HepG2 (cell line): ENCODE data around the gene RSPRY1. TPM values are rescaled to one million over a fixed set of nuclear protein-coding genes. Genes with fewer than 3 reads are reported as not detected.

Source experiments
- ATAC-seq: fragments of 200-7000 bp; cut with Tn5 transposase; 3 replicates; pipeline ENCODE4 v1.9.1; 2020; ENCODE audit warnings: mild to moderate bottlenecking, moderate library complexity
- BruUV-seq: library from RNA; stranded (reverse); fragments of 400-500 nt; replicated peaks from 2 replicates; lab custom pipeline; 2021; lab: Mats Ljungman, UMichigan
- CTCF ChIA-PET: fragments of 300-600 bp; formaldehyde crosslinking; extraction: SDS; loops from one replicate; lab custom pipeline; 2021; ENCODE audit warnings: low total read pairs, inconsistent platforms, low intra/inter-chr PET ratio; lab: Yijun Ruan, JAX
- POLR2A ChIA-PET: fragments of 350-600 bp; sonication (Branson Sonifier 250); formaldehyde crosslinking; loops from one replicate; lab custom pipeline; 2020; ENCODE audit warnings: antibody characterized with exemption, inconsistent platforms; lab: Yijun Ruan, JAX
- DNase-seq: peaks from one replicate; pipeline ENCODE4 v3.0.0-alpha.2; 2015; ENCODE audit warnings: low spot score
- FAIRE-seq: peaks from 3 replicates; lab custom pipeline; 2011; peaks lifted over from hg19 to GRCh38; lab: Jason Lieb, UNC
- H2AFZ ChIP-seq: one replicate; pipeline ENCODE4 v1.6.1; 2011; ENCODE audit warnings: low read length, inconsistent platforms
- H3K27ac ChIP-seq: fragments of 300-600 bp; 3 replicates; pipeline ENCODE4 v1.8.0; 2011; ENCODE audit warnings: mixed run types, mild to moderate bottlenecking, mixed read lengths, low read length, inconsistent platforms; ENCODE audit not compliant: insufficient read depth; ENCODE audit errors: extremely low read length
- H3K27me3 ChIP-seq, 2 experiments: fragments of 200-600 bp in 1 of 2; 2 replicates in 1 of 2; 3 replicates in 1 of 2; pipeline versions ENCODE4 v1.6.0 to v1.8.0; 2011; ENCODE audit warnings: low read length in 2 of 2, mild to moderate bottlenecking in 2 of 2, moderate library complexity in 2 of 2, inconsistent platforms in 1 of 2; ENCODE audit not compliant: insufficient read depth in 2 of 2, control insufficient read depth in 1 of 2
- H3K36me3 ChIP-seq, 2 experiments: fragments of 200-600 bp in 1 of 2; replicated peaks in 1 of 2; 2 replicates in 1 of 2; 3 replicates in 1 of 2; pipeline versions ENCODE4 v1.5.1 to v1.8.0; 2011; ENCODE audit warnings: low read length in 2 of 2, inconsistent platforms in 1 of 2; ENCODE audit not compliant: insufficient read depth in 2 of 2, control insufficient read depth in 1 of 2
- H3K4me1 ChIP-seq: 2 replicates; pipeline ENCODE4 v1.5.1; 2012; ENCODE audit warnings: low read length, inconsistent platforms; ENCODE audit not compliant: insufficient read depth
- H3K4me2 ChIP-seq: 2 replicates; pipeline ENCODE4 v1.6.0; 2011; ENCODE audit warnings: low read depth, low read length, inconsistent platforms
- H3K4me3 ChIP-seq, 3 experiments: fragments of 200-600 bp in 1 of 3; sonication (generic), shearing (Covaris generic) in 1 of 3; replicated peaks in 1 of 3; 2 replicates each; pipeline ENCODE4 v1.5.1; 2011 to 2016; ENCODE audit warnings: low read length in 3 of 3, inconsistent platforms in 2 of 3, low read depth in 2 of 3, mild to moderate bottlenecking in 2 of 3, control low read depth in 1 of 3, mixed read lengths in 1 of 3; ENCODE audit not compliant: insufficient read depth in 1 of 3
- H3K79me2 ChIP-seq: one replicate; pipeline ENCODE4 v1.6.1; 2011; ENCODE audit warnings: low read length, inconsistent platforms; ENCODE audit not compliant: insufficient read depth
- H3K9ac ChIP-seq: 2 replicates; pipeline ENCODE4 v1.6.0; 2011; ENCODE audit warnings: mild to moderate bottlenecking, low read depth, low read length, inconsistent platforms; ENCODE audit not compliant: insufficient read depth
- H3K9me3 ChIP-seq: 2 replicates; pipeline ENCODE4 v1.5.1; 2012; ENCODE audit warnings: mild to moderate bottlenecking, low read length
- H4K20me1 ChIP-seq: 2 replicates; pipeline ENCODE4 v1.6.0; 2011; ENCODE audit warnings: inconsistent platforms, mild to moderate bottlenecking, low read length, moderate library complexity; ENCODE audit not compliant: insufficient read depth
- CEBPB ChIP-seq: IDR thresholded peaks from 2 replicates; pipeline ENCODE4 v1.6.1; 2011; ENCODE audit warnings: low read depth, low read length, improper control_type of control experiment, borderline replicate concordance
- HNRNPUL1 ChIP-seq: fragments of 200-400 bp; formaldehyde crosslinking; IDR thresholded peaks from 2 replicates; pipeline ENCODE4 v1.6.1; 2017; ENCODE audit warnings: low read depth, mild to moderate bottlenecking, low read length, moderate library complexity
- MEF2D ChIP-seq: sonication (generic); formaldehyde crosslinking; IDR thresholded peaks from 2 replicates; pipeline ENCODE4 v1.5.1; 2020; ENCODE audit warnings: mild to moderate bottlenecking, missing genetic modification reagents
- MTA1 ChIP-seq: sonication (generic); formaldehyde crosslinking; IDR thresholded peaks from 2 replicates; pipeline ENCODE4 v1.4.0; 2020; ENCODE audit warnings: missing genetic modification reagents, mild to moderate bottlenecking, borderline replicate concordance
- SAFB2 ChIP-seq: sonication (generic); formaldehyde crosslinking; IDR thresholded peaks from 2 replicates; pipeline ENCODE4 v1.5.1; 2020; ENCODE audit warnings: missing genetic modification reagents, low read depth, mild to moderate bottlenecking, borderline replicate concordance
- ZFY ChIP-seq: sonication (generic); formaldehyde crosslinking; IDR thresholded peaks from 2 replicates; pipeline ENCODE4 v1.4.0; 2020; ENCODE audit warnings: missing genetic modification reagents
- ZNF180 ChIP-seq: sonication (generic); formaldehyde crosslinking; IDR thresholded peaks from 2 replicates; pipeline ENCODE4 v1.4.0; 2020; ENCODE audit warnings: low read depth, missing genetic modification reagents, borderline replicate concordance
- ZNF30 ChIP-seq: sonication (generic); formaldehyde crosslinking; IDR thresholded peaks from 2 replicates; pipeline ENCODE4 v1.5.0; 2020; ENCODE audit warnings: mild to moderate bottlenecking, missing genetic modification reagents
- ZNF329 ChIP-seq: sonication (generic); formaldehyde crosslinking; IDR thresholded peaks from 2 replicates; pipeline ENCODE4 v1.9.0; 2021; ENCODE audit warnings: low read depth, mild to moderate bottlenecking, missing genetic modification reagents
- ZNF605 ChIP-seq: sonication (generic); formaldehyde crosslinking; IDR thresholded peaks from 2 replicates; pipeline ENCODE4 v1.8.0; 2022; ENCODE audit warnings: mild to moderate bottlenecking, missing genetic modification reagents
- WGBS: methylation state at CpG from one replicate; pipeline ENCODE4 v1.1.6; 2017; ENCODE audit warnings: low lambda C conversion rate; 5-methylcytosine and 5-hydroxymethylcytosine counted together
- in situ Hi-C: cut with HindIII; loops from 2 replicates; pipeline ENCODE4 v1.10.0; 2017; ENCODE audit warnings: low pct_unique_long_range_greater_than_20kb; ENCODE audit not compliant: extremely low pct_ligation_motif_present
- intact Hi-C: fragments of 100-400 bp; cut with micrococcal nuclease; formaldehyde crosslinking; loops from one replicate; pipeline ENCODE4 v1.10.0; 2022; ENCODE audit not compliant: unreplicated experiment
- polyA plus RNA-seq, 8 experiments: library from polyadenylated mRNA; depleted of rRNA in 3 of 8; stranded (reverse) in 7 of 8; unstranded in 1 of 8; fragments of >200 nt; fragmentation: Illumina TruSeq in 4 of 8; extraction: Trizol in 4 of 8; gene quantifications; 2 replicates each; pipeline versions ENCODE4 v1.2.1 to v1.2.3, GENCODE V29; 2011 to 2016; ENCODE audit warnings: low read depth in 4 of 8, missing spikeins in 1 of 8, mixed read lengths in 1 of 8; ENCODE audit not compliant: insufficient read depth in 1 of 8
- total RNA-seq, 5 experiments: library from RNA; depleted of rRNA; stranded (reverse); fragments of >200 nt; fragmentation: Illumina TruSeq; extraction: Trizol; gene quantifications; 2 replicates each; pipeline ENCODE4 v1.2.3, GENCODE V29; 2016; ENCODE audit warnings: low read depth in 1 of 5
- TF ChIP-seq, protein P1 (sequence below): sonication (generic); formaldehyde crosslinking; IDR thresholded peaks from 2 replicates; pipeline ENCODE4 v1.8.1; 2022; ENCODE audit warnings: low read depth, mild to moderate bottlenecking, missing genetic modification reagents
- TF ChIP-seq, protein P2 (sequence below): sonication (generic); formaldehyde crosslinking; IDR thresholded peaks from 2 replicates; pipeline ENCODE4 v1.8.1; 2023; ENCODE audit warnings: missing genetic modification reagents, inconsistent platforms, borderline replicate concordance
- TF ChIP-seq, protein P3 (sequence below): sonication (generic); formaldehyde crosslinking; IDR thresholded peaks from 2 replicates; pipeline ENCODE4 v1.4.0; 2020; ENCODE audit warnings: missing genetic modification reagents
- TF ChIP-seq, protein P4 (sequence below): sonication (generic); formaldehyde crosslinking; IDR thresholded peaks from 2 replicates; pipeline ENCODE4 v1.8.1; 2023; ENCODE audit warnings: missing genetic modification reagents, mild to moderate bottlenecking, borderline replicate concordance

Gene RSPRY1
- total and polyA plus RNA-seq, 2 of the 13 experiments (the other 11 are each of a cell fraction or from before 2014, with no cell fraction given): 53.4 to 61.0 TPM

DNA sequence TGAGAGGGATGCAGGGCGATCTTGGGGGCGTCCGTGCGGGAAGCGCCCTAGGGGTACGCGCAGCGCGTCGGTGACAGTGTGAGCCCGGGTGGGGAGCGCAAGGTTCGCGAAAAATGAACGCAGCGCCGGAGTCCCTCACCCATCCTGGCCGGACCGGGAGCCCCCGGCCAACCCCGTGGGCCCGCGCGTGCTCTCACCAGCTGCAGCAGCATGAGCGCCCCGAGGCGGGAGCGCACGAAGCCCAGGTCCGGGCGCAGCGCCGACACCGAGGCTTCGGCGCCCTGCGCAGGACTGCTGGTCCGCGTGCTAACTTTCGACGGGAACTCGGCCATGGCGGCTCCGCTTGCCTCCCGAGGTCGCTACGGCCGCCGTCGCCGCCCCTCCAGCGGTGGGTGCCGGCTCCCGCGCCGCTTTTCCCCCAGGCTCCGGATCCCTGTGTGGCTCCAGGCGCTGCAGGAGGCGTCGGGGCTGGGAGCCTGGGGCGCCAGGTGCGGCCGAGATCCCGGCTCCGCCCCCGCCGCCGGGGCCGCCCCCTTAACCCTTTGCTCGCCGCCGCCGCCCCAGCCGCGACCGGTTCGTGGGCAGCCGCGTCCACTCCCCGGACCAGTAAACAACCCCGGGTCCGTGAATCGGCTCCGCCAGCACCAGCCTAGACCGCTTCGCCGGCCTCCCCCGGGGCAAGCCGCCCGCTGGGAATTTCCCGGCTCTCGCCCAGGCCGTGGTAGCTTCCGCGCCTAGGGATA is 98.3 kb downstream of the RSPRY1 start, which contains the start of gene PLLP:
Gene PLLP, minus strand, starts transcription at position 464 of the 743 bp plus-strand sequence. Its CDS starts 132 bp downstream, at position 332.
- H2AFZ ChIP-seq: peak within 1 kb of the TSS; percentile 1
- DNase-seq (no peak), ATAC-seq (peak; percentile 68), FAIRE-seq (no peak)
- H3K36me3 ChIP-seq: no peaks in the 10 kb centered on the region
- POLR2A ChIA-PET: interaction anchor here (2.3 to 3.1 kb wide), 2 partner anchors 39 to 88 kb away, joined by 8 to 14 read pairs; partner anchors contain the start of genes ARL2BP and CX3CL1
- H3K9ac ChIP-seq: peak within 1 kb of the TSS; percentile 78
- 16% methylated on average over 47 of the region's 95 CpGs for WGBS
- H4K20me1 ChIP-seq: no peaks in the 10 kb centered on the region
- CTCF ChIA-PET: no interaction called here
- peak within 1 kb of the TSS; percentile 89 for H3K4me2 ChIP-seq
- H3K27ac ChIP-seq: peak within 1 kb of the TSS; percentile 76
- in situ Hi-C loops (loop anchor here (5.0 kb wide), 1 partner anchor 97 kb away; the partner anchor contains the start of genes PSME3IP1 and RSPRY1), intact Hi-C loops (loop anchor here (5.0 kb wide), 2 partner anchors 97 to 202 kb away; partner anchors contain the start of genes PSME3IP1 and RSPRY1)
- peaks cover 36% of the 10 kb centered on the region for H3K79me2 ChIP-seq
- H3K27me3 ChIP-seq: peaks cover 1 to 6% of the 10 kb centered on the region in 2 experiments; a peak in 1 of 5 replicates
- H3K9me3 ChIP-seq: no peaks in the 10 kb centered on the region
- peak within 1 kb of the TSS; percentile 75 to 91 (median 78) for H3K4me3 ChIP-seq
- BruUV-seq: no TSS peak
- peaks cover 86% of the 10 kb centered on the region for H3K4me1 ChIP-seq
- TF ChIP-seq CEBPB (no peak), ZNF329 (CRISPR knock-in tag) (peak; percentile 93), MEF2D (CRISPR knock-in tag) (no peak), ZNF180 (CRISPR knock-in tag) (no peak), HNRNPUL1 (peak; percentile 59; the same call in 1 of the 2 replicates), ZNF605 (CRISPR knock-in tag) (peak; percentile 91), ZNF30 (CRISPR knock-in tag) (peak; percentile 95), ZFY (CRISPR knock-in tag) (peak; percentile 80), SAFB2 (peak; percentile 85), MTA1 (CRISPR knock-in tag) (peak; percentile 90)
- TF ChIP-seq, protein P1, sequence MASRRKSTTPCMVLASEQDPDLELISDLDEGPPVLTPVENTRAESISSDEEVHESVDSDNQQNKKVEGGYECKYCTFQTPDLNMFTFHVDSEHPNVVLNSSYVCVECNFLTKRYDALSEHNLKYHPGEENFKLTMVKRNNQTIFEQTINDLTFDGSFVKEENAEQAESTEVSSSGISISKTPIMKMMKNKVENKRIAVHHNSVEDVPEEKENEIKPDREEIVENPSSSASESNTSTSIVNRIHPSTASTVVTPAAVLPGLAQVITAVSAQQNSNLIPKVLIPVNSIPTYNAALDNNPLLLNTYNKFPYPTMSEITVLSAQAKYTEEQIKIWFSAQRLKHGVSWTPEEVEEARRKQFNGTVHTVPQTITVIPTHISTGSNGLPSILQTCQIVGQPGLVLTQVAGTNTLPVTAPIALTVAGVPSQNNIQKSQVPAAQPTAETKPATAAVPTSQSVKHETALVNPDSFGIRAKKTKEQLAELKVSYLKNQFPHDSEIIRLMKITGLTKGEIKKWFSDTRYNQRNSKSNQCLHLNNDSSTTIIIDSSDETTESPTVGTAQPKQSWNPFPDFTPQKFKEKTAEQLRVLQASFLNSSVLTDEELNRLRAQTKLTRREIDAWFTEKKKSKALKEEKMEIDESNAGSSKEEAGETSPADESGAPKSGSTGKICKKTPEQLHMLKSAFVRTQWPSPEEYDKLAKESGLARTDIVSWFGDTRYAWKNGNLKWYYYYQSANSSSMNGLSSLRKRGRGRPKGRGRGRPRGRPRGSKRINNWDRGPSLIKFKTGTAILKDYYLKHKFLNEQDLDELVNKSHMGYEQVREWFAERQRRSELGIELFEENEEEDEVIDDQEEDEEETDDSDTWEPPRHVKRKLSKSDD (CRISPR knock-in tag): peak; percentile 47
- TF ChIP-seq, protein P2, sequence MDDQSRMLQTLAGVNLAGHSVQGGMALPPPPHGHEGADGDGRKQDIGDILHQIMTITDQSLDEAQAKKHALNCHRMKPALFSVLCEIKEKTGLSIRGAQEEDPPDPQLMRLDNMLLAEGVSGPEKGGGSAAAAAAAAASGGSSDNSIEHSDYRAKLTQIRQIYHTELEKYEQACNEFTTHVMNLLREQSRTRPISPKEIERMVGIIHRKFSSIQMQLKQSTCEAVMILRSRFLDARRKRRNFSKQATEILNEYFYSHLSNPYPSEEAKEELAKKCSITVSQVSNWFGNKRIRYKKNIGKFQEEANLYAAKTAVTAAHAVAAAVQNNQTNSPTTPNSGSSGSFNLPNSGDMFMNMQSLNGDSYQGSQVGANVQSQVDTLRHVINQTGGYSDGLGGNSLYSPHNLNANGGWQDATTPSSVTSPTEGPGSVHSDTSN (CRISPR knock-in tag): peak; percentile 90; the same call in 1 of the 2 replicates
- TF ChIP-seq, protein P3, sequence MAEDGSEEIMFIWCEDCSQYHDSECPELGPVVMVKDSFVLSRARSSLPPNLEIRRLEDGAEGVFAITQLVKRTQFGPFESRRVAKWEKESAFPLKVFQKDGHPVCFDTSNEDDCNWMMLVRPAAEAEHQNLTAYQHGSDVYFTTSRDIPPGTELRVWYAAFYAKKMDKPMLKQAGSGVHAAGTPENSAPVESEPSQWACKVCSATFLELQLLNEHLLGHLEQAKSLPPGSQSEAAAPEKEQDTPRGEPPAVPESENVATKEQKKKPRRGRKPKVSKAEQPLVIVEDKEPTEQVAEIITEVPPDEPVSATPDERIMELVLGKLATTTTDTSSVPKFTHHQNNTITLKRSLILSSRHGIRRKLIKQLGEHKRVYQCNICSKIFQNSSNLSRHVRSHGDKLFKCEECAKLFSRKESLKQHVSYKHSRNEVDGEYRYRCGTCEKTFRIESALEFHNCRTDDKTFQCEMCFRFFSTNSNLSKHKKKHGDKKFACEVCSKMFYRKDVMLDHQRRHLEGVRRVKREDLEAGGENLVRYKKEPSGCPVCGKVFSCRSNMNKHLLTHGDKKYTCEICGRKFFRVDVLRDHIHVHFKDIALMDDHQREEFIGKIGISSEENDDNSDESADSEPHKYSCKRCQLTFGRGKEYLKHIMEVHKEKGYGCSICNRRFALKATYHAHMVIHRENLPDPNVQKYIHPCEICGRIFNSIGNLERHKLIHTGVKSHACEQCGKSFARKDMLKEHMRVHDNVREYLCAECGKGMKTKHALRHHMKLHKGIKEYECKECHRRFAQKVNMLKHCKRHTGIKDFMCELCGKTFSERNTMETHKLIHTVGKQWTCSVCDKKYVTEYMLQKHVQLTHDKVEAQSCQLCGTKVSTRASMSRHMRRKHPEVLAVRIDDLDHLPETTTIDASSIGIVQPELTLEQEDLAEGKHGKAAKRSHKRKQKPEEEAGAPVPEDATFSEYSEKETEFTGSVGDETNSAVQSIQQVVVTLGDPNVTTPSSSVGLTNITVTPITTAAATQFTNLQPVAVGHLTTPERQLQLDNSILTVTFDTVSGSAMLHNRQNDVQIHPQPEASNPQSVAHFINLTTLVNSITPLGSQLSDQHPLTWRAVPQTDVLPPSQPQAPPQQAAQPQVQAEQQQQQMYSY (CRISPR knock-in tag): peak; percentile 95
- TF ChIP-seq, protein P4, sequence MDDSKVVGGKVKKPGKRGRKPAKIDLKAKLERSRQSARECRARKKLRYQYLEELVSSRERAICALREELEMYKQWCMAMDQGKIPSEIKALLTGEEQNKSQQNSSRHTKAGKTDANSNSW (CRISPR knock-in tag): peak; percentile 99
